ENCODE measurements around the gene C15orf61. TPM values are rescaled to one million over a fixed set of nuclear protein-coding genes. Genes with fewer than 3 reads are reported as not detected.
A peak's percentile ranks its signal among the peaks of the same experiment; 100 is the strongest.

The C15orf61 gene
- total RNA-seq, 1 donor from 2014 or later = 2.9 TPM

DNA sequence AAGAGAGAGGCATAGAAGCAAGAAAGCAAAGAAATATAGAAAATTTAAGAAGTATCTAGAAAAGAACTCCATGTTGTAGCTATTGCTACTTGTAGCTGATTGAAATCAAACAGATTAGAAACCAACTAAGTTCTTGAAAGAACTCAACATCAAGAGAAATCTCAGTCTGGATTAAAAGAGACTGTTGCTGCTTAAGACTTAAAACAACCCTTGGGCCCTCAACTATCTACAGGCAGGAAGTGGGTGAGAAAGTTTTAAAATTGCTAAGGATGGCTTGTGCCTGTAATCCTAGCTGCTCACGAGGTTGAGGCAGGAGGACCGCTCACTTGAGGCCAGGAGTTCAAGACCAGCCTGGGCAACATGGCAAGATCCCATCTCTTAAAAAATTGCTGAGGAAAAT is 39.3 kb upstream of the C15orf61 start:
- Histone ChIP-seq H3K4me3 (ENCODE audit: low read depth, low read length) (no peak overlapping the region), H3K27me3 (ENCODE audit: control insufficient read depth, insufficient read depth, low read length) (no peaks in the 10 kb centered on the region), H3K36me3 (ENCODE audit: control insufficient read depth, insufficient read depth, low read length) (no peaks in the 10 kb centered on the region)
- TF ChIP-seq CTCF (IDR thresholded peaks at IDR 0.05; ENCODE audit: insufficient read depth, low read length, poor library complexity, severe bottlenecking) = no peak
- DNase-seq (ENCODE audit: low read depth) = no peak

DNA sequence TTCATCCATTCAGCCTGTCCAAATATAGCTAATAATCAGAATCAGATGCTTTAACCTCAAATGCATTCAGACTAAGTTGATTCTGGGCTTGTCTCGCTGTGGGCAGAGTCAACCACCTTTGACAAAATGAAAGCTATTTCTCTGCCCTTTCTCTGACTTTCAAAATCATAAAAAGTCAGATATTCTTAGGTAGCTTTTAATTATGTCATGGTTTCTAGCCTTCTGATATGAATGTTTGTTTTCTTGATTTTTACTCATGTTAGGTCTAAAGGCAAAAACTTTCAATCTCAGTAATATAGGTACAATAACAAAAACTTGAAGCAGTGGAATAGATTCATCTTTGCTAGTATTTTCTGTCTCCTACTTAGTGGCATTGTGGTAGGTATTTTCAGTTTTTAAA is 25.3 kb upstream of the C15orf61 start:
- TF ChIP-seq CTCF (IDR thresholded peaks at IDR 0.05; ENCODE audit: insufficient read depth, low read length, poor library complexity, severe bottlenecking) = no peak
- no peak for DNase-seq (ENCODE audit: low read depth)

DNA sequence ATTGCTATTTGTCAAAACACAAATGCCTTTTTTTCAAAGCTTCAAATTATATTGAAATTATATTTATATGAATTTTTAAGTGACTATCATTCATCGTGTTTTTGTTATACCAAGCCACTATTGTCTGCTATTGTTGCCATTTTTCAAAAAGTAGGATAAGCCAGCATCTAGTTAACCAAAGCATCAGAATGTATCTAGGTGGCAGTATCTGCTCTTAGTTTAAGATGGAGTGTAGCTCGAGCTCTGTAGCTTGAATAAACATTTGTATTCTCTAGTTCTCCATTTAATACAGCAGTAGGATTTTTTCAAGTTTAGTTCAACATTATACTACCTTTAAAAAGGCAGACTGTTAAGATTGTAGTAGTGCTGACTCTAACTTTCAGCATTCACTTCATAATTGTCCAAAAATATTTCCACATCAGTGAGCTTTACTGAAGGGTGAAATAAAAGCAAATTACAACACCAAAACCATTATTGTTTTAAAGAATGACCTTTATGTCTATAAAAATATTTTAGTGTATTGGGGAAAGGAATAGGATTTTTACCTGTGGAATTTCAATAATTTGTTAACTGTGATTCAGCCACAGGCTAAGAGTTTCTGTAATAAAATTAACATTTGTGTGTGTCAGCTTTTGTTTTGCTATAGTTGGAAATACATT is 19.6 kb upstream of the C15orf61 start:
- DNase-seq (ENCODE audit: low read depth) = no peak
- TF ChIP-seq CTCF (IDR thresholded peaks at IDR 0.05; ENCODE audit: insufficient read depth, low read length, poor library complexity, severe bottlenecking) = peak; percentile 30
- Histone ChIP-seq H3K27me3 (ENCODE audit: control insufficient read depth, insufficient read depth, low read length) (no peaks in the 10 kb centered on the region), H3K4me3 (ENCODE audit: low read depth, low read length) (no peak overlapping the region), H3K36me3 (ENCODE audit: control insufficient read depth, insufficient read depth, low read length) (no peaks in the 10 kb centered on the region)

More for the DNA sequence above, 25.3 kb upstream of the C15orf61 start:
- H3K4me3 ChIP-seq (ENCODE audit: low read depth, low read length) = no peak overlapping the region
- H3K27me3 ChIP-seq (ENCODE audit: control insufficient read depth, insufficient read depth, low read length) = no peaks in the 10 kb centered on the region
- H3K36me3 ChIP-seq (ENCODE audit: control insufficient read depth, insufficient read depth, low read length) = no peaks in the 10 kb centered on the region

DNA sequence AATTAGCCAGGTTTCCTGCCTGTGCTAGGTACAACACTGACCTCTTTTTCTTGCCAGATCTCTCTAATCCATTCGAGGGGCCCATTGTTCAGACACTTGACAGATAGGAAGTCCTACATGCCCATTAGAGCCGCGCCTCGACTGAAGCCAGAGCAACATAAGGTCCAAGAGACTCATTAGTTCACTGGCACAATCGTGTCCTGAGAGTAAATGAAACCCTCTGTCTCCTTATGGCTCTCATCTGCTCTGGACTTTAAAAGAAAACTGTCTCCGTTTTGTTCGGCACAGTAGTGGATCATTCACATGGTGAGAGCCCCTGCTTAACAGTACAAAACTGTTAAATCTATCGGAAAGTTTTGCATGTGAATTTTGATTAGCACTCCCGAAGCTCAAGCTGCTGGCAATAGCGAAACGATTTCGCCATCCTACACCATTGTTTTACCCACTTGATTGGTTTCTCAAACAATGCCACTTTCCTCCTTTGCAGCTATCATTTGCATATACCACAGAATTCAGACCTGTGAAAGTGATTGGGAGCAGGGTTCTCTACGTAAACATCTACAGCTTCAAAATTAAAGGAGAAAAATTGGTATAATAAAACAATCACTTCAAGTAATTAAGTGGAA is 19.0 kb upstream of the C15orf61 start:
- Histone ChIP-seq H3K4me3 (ENCODE audit: low read depth, low read length) (no peak overlapping the region), H3K36me3 (ENCODE audit: control insufficient read depth, insufficient read depth, low read length) (no peaks in the 10 kb centered on the region), H3K27me3 (ENCODE audit: control insufficient read depth, insufficient read depth, low read length) (no peaks in the 10 kb centered on the region)
- no peak for TF ChIP-seq CTCF (IDR thresholded peaks at IDR 0.05; ENCODE audit: insufficient read depth, low read length, poor library complexity, severe bottlenecking)
- no peak for DNase-seq (ENCODE audit: low read depth)

GRCh38 chr15:67504056-67504455 is 16.9 kb upstream of the C15orf61 start:
- Histone ChIP-seq H3K27me3 (ENCODE audit: control insufficient read depth, insufficient read depth, low read length) (no peaks in the 10 kb centered on the region), H3K36me3 (ENCODE audit: control insufficient read depth, insufficient read depth, low read length) (no peaks in the 10 kb centered on the region), H3K4me3 (ENCODE audit: low read depth, low read length) (no peak overlapping the region)
- no peak for DNase-seq (ENCODE audit: low read depth)
- TF ChIP-seq CTCF (IDR thresholded peaks at IDR 0.05; ENCODE audit: insufficient read depth, low read length, poor library complexity, severe bottlenecking) = no peak

DNA sequence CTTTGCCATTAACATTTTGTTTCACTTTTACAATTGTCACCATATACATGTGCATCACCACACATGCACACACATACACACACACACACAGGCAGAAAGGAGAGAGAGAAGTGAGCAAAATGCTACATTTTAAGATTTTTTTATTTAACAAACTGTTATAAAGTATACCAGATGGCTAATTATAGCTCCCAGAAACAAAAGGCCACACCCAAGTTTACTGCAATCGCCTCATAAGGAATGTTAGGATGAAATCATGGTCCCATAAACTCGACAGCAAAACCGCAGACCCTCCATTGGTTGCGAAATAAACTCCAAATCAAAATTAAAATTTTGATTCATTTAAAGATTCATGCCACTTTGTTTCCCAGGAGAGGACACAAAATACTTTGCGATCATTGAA is 16.1 kb upstream of the C15orf61 start:
- H3K4me3 ChIP-seq (ENCODE audit: low read depth, low read length) = no peak overlapping the region
- TF ChIP-seq CTCF (IDR thresholded peaks at IDR 0.05; ENCODE audit: insufficient read depth, low read length, poor library complexity, severe bottlenecking) = no peak
- H3K36me3 ChIP-seq (ENCODE audit: control insufficient read depth, insufficient read depth, low read length) = no peaks in the 10 kb centered on the region
- no peaks in the 10 kb centered on the region for H3K27me3 ChIP-seq (ENCODE audit: control insufficient read depth, insufficient read depth, low read length)
- no peak for DNase-seq (ENCODE audit: low read depth)
